HepG2 (cell line): Measurements from ENCODE around the gene ANKRD13D.

Experiments
- CTCF ChIP-seq: sonication (generic); formaldehyde crosslinking; IDR thresholded peaks from 2 replicates; pipeline ENCODE4 v1.5.0; 2020; ENCODE audit warnings: mild to moderate bottlenecking, missing genetic modification reagents, moderate library complexity
- EZH2 ChIP-seq: conservative IDR thresholded peaks from 2 replicates; pipeline ENCODE4 v1.6.1; 2012; ENCODE audit warnings: mild to moderate bottlenecking, low read depth, low read length, moderate library complexity
- GABPA ChIP-seq, 2 experiments: IDR thresholded peaks; 2 replicates each; pipeline ENCODE4 v1.6.1; 2011 to 2016; ENCODE audit warnings: low read depth in 2 of 2, low read length in 1 of 2, missing biosample characterization in 1 of 2, missing genetic modification characterization in 1 of 2
- PRPF4 ChIP-seq: fragments of 200-400 bp; formaldehyde crosslinking; IDR thresholded peaks from 2 replicates; pipeline ENCODE4 v1.6.1; 2016; ENCODE audit warnings: low read length, low read depth; ENCODE audit not compliant: poor library complexity, severe bottlenecking
- RAD21 ChIP-seq: fragments of 450-650 bp; formaldehyde crosslinking; IDR thresholded peaks from 2 replicates; pipeline ENCODE4 v1.5.0; 2020; ENCODE audit warnings: mild to moderate bottlenecking
- ZNF138 ChIP-seq: sonication (generic); formaldehyde crosslinking; IDR thresholded peaks from 2 replicates; pipeline ENCODE4 v1.5.0; 2020; ENCODE audit warnings: mild to moderate bottlenecking, low read depth, missing genetic modification reagents
- ZNF337 ChIP-seq: sonication (generic); formaldehyde crosslinking; IDR thresholded peaks from 2 replicates; pipeline ENCODE4 v1.5.1; 2020; ENCODE audit warnings: missing genetic modification reagents, low read depth, mild to moderate bottlenecking, borderline replicate concordance
- TF ChIP-seq, protein P1 (sequence below): sonication (generic); formaldehyde crosslinking; conservative IDR thresholded peaks from 2 replicates; pipeline ENCODE4 v1.8.0; 2022; ENCODE audit warnings: mild to moderate bottlenecking, moderate library complexity, missing genetic modification reagents
- TF ChIP-seq, protein P2 (sequence below): sonication (generic); formaldehyde crosslinking; IDR thresholded peaks from 2 replicates; pipeline ENCODE4 v1.8.1; 2023; ENCODE audit warnings: missing genetic modification reagents, mild to moderate bottlenecking, borderline replicate concordance

DNA sequence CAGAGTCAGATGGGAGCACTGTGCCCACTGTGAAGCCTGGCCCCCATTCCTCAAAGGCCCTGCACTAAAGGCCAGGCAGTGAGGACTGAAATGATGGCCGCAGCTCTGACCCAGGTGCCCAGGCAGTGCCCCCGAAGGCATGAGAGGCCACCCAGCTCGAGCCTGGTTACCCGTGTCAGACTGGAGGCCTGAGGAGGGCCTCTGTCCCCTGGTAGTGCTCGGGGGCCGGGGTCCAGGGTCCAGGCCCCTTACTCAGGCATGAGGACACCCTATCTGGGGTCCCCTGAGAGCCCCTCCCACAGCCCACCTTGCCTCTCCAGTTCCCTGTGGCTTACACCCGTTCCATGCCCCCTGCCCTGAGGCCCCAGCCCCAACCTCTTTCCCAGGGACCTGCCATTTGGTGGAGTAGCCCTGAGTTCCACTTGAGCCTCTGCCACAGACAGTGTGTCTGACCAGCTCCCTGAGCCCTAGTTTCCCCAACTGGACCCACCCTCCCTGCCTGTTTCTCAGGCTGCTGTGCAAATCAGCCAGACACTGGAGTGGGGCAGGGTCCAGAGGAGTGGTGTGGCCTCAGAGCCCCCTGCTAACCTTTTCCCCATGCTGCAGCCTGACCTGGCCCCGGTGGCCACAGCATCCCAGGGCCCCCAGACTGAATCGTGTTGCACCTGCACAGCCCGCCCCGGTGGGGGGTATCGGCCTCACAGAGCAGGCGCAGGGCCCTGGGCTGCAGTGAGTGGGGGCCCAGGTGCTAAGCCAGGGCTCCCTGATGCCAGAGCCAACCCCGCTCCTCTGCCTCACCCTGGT, 10.8 kb upstream of the ANKRD13D start:
- TF ChIP-seq PRPF4, result no peak
- TF ChIP-seq ZNF138 (CRISPR knock-in tag), result no peak
- no peak for TF ChIP-seq RAD21 (CRISPR knock-in tag)
- TF ChIP-seq ZNF337 (CRISPR knock-in tag), result no peak
- no peak for TF ChIP-seq CTCF (CRISPR knock-in tag)
- TF ChIP-seq, protein P1, sequence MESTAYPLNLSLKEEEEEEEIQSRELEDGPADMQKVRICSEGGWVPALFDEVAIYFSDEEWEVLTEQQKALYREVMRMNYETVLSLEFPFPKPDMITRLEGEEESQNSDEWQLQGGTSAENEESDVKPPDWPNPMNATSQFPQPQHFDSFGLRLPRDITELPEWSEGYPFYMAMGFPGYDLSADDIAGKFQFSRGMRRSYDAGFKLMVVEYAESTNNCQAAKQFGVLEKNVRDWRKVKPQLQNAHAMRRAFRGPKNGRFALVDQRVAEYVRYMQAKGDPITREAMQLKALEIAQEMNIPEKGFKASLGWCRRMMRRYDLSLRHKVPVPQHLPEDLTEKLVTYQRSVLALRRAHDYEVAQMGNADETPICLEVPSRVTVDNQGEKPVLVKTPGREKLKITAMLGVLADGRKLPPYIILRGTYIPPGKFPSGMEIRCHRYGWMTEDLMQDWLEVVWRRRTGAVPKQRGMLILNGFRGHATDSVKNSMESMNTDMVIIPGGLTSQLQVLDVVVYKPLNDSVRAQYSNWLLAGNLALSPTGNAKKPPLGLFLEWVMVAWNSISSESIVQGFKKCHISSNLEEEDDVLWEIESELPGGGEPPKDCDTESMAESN (CRISPR knock-in tag), result no peak
- no peak for TF ChIP-seq GABPA (IDR thresholded peaks at IDR 0.05; ENCODE audit: low read depth, low read length)
- no peak for TF ChIP-seq GABPA (CRISPR knock-in tag; IDR thresholded peaks at IDR 0.05; ENCODE audit: low read depth)
- TF ChIP-seq, protein P2, sequence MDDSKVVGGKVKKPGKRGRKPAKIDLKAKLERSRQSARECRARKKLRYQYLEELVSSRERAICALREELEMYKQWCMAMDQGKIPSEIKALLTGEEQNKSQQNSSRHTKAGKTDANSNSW (CRISPR knock-in tag), result no peak
- TF ChIP-seq EZH2, result no peak
